CD14-positive monocyte (primary cell): ENCODE results near the gene C10orf95. TPM values are rescaled to one million over a fixed set of nuclear protein-coding genes. Genes with fewer than 3 reads are reported as not detected.
A peak's percentile ranks its signal among the peaks of the same experiment; 100 is the strongest.

ENCODE experiments used
- DNase-seq, 3 donors: peaks; one replicate each; pipeline ENCODE4 v3.0.0-alpha.2; 2011 to 2022
- H2AFZ ChIP-seq: 2 replicates; pipeline ENCODE4 v1.6.0; 2012; ENCODE audit warnings: mild to moderate bottlenecking, low read depth, low read length, inconsistent platforms; ENCODE audit not compliant: insufficient read depth, poor library complexity, severe bottlenecking
- H3K27ac ChIP-seq, 2 donors: 1 replicate in 1 of 2; 2 replicates in 1 of 2; pipeline ENCODE4 v1.5.1; 2012 to 2013; ENCODE audit warnings: low read length in 2 of 2, control low read depth in 1 of 2, inconsistent platforms in 1 of 2, low read depth in 1 of 2, mild to moderate bottlenecking in 1 of 2
- H3K27me3 ChIP-seq, 2 donors: one replicate each; pipeline versions ENCODE4 v1.6.0 to v1.6.1; 2011 to 2013; ENCODE audit warnings: low read length in 2 of 2; ENCODE audit not compliant: control insufficient read depth in 2 of 2, insufficient read depth in 2 of 2
- H3K36me3 ChIP-seq, 2 donors: replicated peaks in 1 of 2; 1 replicate in 1 of 2; 2 replicates in 1 of 2; pipeline versions ENCODE4 v1.5.1 to v1.6.1; 2012 to 2013; ENCODE audit warnings: low read length in 2 of 2, control low read depth in 1 of 2, inconsistent platforms in 1 of 2, mild to moderate bottlenecking in 1 of 2; ENCODE audit not compliant: insufficient read depth in 2 of 2, control insufficient read depth in 1 of 2
- H3K4me1 ChIP-seq, 2 donors: 1 replicate in 1 of 2; 2 replicates in 1 of 2; pipeline versions ENCODE4 v1.5.1 to v1.6.1; 2012 to 2013; ENCODE audit warnings: low read length in 2 of 2, control low read depth in 1 of 2, inconsistent platforms in 1 of 2, mild to moderate bottlenecking in 1 of 2, moderate library complexity in 1 of 2; ENCODE audit not compliant: insufficient read depth in 2 of 2, control insufficient read depth in 1 of 2
- H3K4me2 ChIP-seq: replicated peaks from 2 replicates; pipeline ENCODE3; 2012; ENCODE audit warnings: low read length, moderate library complexity, mild to moderate bottlenecking; ENCODE audit not compliant: poor library complexity, severe bottlenecking; ENCODE audit errors: extremely low read depth
- H3K4me3 ChIP-seq, 3 experiments: fragments of 200-600 bp in 1 of 3; sonication (generic) in 1 of 3; replicated peaks in 1 of 3; 1 replicate in 2 of 3; 2 replicates in 1 of 3; pipeline ENCODE4 v1.5.1; 2011 to 2013; ENCODE audit warnings: low read length in 3 of 3, mild to moderate bottlenecking in 3 of 3, control low read depth in 2 of 3, low read depth in 2 of 3, inconsistent platforms in 1 of 3, moderate library complexity in 1 of 3
- H3K79me2 ChIP-seq: 2 replicates; pipeline ENCODE4 v1.6.0; 2012; ENCODE audit warnings: mild to moderate bottlenecking, control low read depth, inconsistent platforms, low read length, moderate library complexity; ENCODE audit not compliant: insufficient read depth
- H3K9ac ChIP-seq: 2 replicates; pipeline ENCODE4 v1.6.0; 2017; ENCODE audit warnings: low read length, mild to moderate bottlenecking; ENCODE audit not compliant: insufficient read depth, poor library complexity, severe bottlenecking
- H3K9me3 ChIP-seq, 2 donors: replicated peaks in 1 of 2; 1 replicate in 1 of 2; 2 replicates in 1 of 2; pipeline versions ENCODE4 v1.5.1 to v1.6.1; 2012 to 2013; ENCODE audit warnings: low read length in 2 of 2, control low read depth in 1 of 2; ENCODE audit not compliant: control insufficient read depth in 1 of 2, insufficient read depth in 1 of 2
- H4K20me1 ChIP-seq: 2 replicates; pipeline ENCODE4 v1.6.0; 2012; ENCODE audit warnings: mild to moderate bottlenecking, low read length, control low read depth, moderate library complexity; ENCODE audit not compliant: insufficient read depth
- H3K27ac Mint-ChIP-seq, 7 donors: one replicate each; pipeline ENCODE4 v1.8.0; 2020; ENCODE audit warnings: mild to moderate bottlenecking in 7 of 7, mixed read lengths in 7 of 7, moderate library complexity in 6 of 7, inconsistent platforms in 2 of 7
- H3K27me3 Mint-ChIP-seq, 3 donors: one replicate each; pipeline ENCODE4 v1.8.0; 2021 to 2022; ENCODE audit warnings: low read depth in 3 of 3, mild to moderate bottlenecking in 3 of 3, mixed read lengths in 3 of 3, moderate library complexity in 3 of 3, inconsistent platforms in 1 of 3
- H3K36me3 Mint-ChIP-seq, 2 donors: one replicate each; pipeline ENCODE4 v1.8.0; 2020; ENCODE audit warnings: mixed read lengths in 2 of 2, inconsistent platforms in 1 of 2, mild to moderate bottlenecking in 1 of 2
- H3K4me1 Mint-ChIP-seq: one replicate; pipeline ENCODE4 v1.8.0; 2020; ENCODE audit warnings: mild to moderate bottlenecking, mixed read lengths
- H3K4me3 Mint-ChIP-seq, 2 donors: one replicate each; pipeline ENCODE4 v1.8.0; 2020; ENCODE audit warnings: mild to moderate bottlenecking in 2 of 2, mixed read lengths in 2 of 2, moderate library complexity in 1 of 2
- H3K9me3 Mint-ChIP-seq, 7 donors: one replicate each; pipeline ENCODE4 v1.8.0; 2020 to 2022; ENCODE audit warnings: mixed read lengths in 7 of 7, mild to moderate bottlenecking in 6 of 7, moderate library complexity in 6 of 7, inconsistent platforms in 2 of 7
- CTCF ChIP-seq: fragments of 200-600 bp; IDR thresholded peaks from one replicate; pipeline ENCODE4 v1.8.0; 2022; ENCODE audit warnings: antibody characterized with exemption, mild to moderate bottlenecking
- WGBS: methylation state at CpG from one replicate; pipeline ENCODE4 v1.1.5; 2013; ENCODE audit warnings: missing lambda C conversion rate; ENCODE audit not compliant: insufficient coverage; 5-methylcytosine and 5-hydroxymethylcytosine counted together
- intact Hi-C, 2 donors: fragments of 100-400 bp; cut with micrococcal nuclease; formaldehyde crosslinking; loops; one replicate each; pipeline versions ENCODE4 v1.15.0 to v1.15.1; 2023
- polyA plus RNA-seq, 3 donors: library from polyadenylated mRNA; depleted of rRNA in 1 of 3; unstranded in 2 of 3; stranded (reverse) in 1 of 3; fragments of 300-500 nt in 2 of 3; fragments of >200 nt in 1 of 3; fragmentation: Illumina TruSeq in 2 of 3; gene quantifications; 1 replicate in 2 of 3; 2 replicates in 1 of 3; pipeline ENCODE4 v1.2.3, GENCODE V29; 2012 to 2021

Gene C10orf95
- polyA plus RNA-seq, 3 donors: 0.27 TPM; not detected in 2

- Histone ChIP-seq H2AFZ (no peak overlapping the region), H3K4me1 (no peaks in the 10 kb centered on the region), H3K36me3 (peaks cover 94 to 99% of the 10 kb centered on the region in 2 donors), H4K20me1 (peaks cover 54% of the 10 kb centered on the region), H3K9me3 (no peaks in the 10 kb centered on the region), H3K4me2 (no peak overlapping the region), H3K79me2 (peaks cover 3% of the 10 kb centered on the region), H3K27me3 (no peaks in the 10 kb centered on the region), H3K4me3 (no peak overlapping the region), H3K27ac (no peak overlapping the region), H3K9ac (no peak overlapping the region)
- Mint-ChIP-seq H3K4me3 (no peak overlapping the region), H3K9me3 (peaks cover 0 to 3% (median 0%) of the 10 kb centered on the region in 7 donors), H3K4me1 (no peaks in the 10 kb centered on the region), H3K27me3 (no peaks in the 10 kb centered on the region), H3K36me3 (peaks cover 89 to 98% of the 10 kb centered on the region in 2 donors), H3K27ac (peak overlapping the region in 2 of 7 donors; percentile 51 to 70)
- no peak for TF ChIP-seq CTCF
- WGBS: 96% methylated on average over 18 of the region's 18 CpGs
- DNase-seq: no peak
- intact Hi-C loops: loop anchor here in 1 of 2 donors (10.0 kb wide), 1 partner anchor 320 kb away; no protein-coding TSS in a partner anchor
These were observed 33.9 kb upstream of the C10orf95 start for GRCh38 chr10:102485093-102485784.

- no peak overlapping the region for H3K4me3 Mint-ChIP-seq
- intact Hi-C loops: loop anchor here (5.0 to 10.0 kb wide), 2 partner anchors 92 to 319 kb away; no protein-coding TSS in a partner anchor
- 100% methylated on average over 4 of the region's 13 CpGs for WGBS
These were observed 32.7 kb upstream of the C10orf95 start for GRCh38 chr10:102484021-102484420.

More at GRCh38 chr10:102484021-102484420, 32.7 kb upstream of the C10orf95 start:
- DNase-seq: peak in 1 of 3 donors; percentile 2
- H3K4me2 ChIP-seq: no peak overlapping the region
- no peak overlapping the region for H2AFZ ChIP-seq
- Mint-ChIP-seq H3K27ac (peak overlapping the region in 1 of 7 donors; percentile 67), H3K4me1 (peaks cover 6% of the 10 kb centered on the region), H3K9me3 (peaks cover 0 to 3% (median 0%) of the 10 kb centered on the region in 7 donors), H3K27me3 (no peaks in the 10 kb centered on the region), H3K36me3 (peaks cover 93 to 100% of the 10 kb centered on the region in 2 donors)
- no peak overlapping the region for H3K4me3 ChIP-seq
- H4K20me1 ChIP-seq: peaks cover 55% of the 10 kb centered on the region
- no peak overlapping the region for H3K27ac ChIP-seq
- H3K79me2 ChIP-seq: no peaks in the 10 kb centered on the region
- no peak overlapping the region for H3K9ac ChIP-seq
- H3K9me3 ChIP-seq: no peaks in the 10 kb centered on the region
- H3K27me3 ChIP-seq: no peaks in the 10 kb centered on the region
- peaks cover 97 to 99% of the 10 kb centered on the region in 2 donors for H3K36me3 ChIP-seq
- peaks cover 0 to 6% of the 10 kb centered on the region in 2 donors for H3K4me1 ChIP-seq
- TF ChIP-seq CTCF: no peak
